ENCODE measurements around the gene NEDD4L.
A peak's percentile ranks its signal among the peaks of the same experiment; 100 is the strongest.

The NEDD4L gene

DNA sequence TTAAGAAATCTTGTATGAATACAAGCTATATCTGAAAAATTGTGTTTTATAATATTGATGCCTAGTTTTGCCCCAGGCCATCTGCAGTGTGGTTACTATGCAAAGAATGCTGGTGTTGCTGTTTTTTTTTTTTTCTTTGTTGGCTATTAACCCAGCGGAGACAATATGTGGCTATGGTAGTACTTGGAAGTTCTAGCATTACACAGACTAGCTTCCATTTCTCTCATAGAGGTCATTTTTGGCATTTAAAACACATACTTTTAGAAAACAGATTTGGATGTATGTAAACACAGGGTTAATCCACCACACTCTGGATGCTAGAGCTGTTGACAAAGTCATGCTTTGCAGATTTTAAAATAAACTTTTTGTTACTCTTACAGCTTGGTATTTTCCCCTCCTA, 209.8 kb downstream of the NEDD4L start:
- H3K36me3 ChIP-seq (replicated peaks), result peaks cover 7% of the 10 kb centered on the region
- no peak overlapping the region for H3K4me3 ChIP-seq (ENCODE audit: low read depth, low read length)
- DNase-seq, result no peak
- no peak for TF ChIP-seq CTCF (IDR thresholded peaks at IDR 0.05; ENCODE audit: low read depth, low read length, missing control alignments)
- H3K27me3 ChIP-seq (replicated peaks), result no peaks in the 10 kb centered on the region
- in situ Hi-C loops (cut with HindIII; ENCODE audit: low pct_ligation_motif_present, low sequenced_read_pairs), result no loop called here
- H3K27ac ChIP-seq, result no peak overlapping the region

DNA sequence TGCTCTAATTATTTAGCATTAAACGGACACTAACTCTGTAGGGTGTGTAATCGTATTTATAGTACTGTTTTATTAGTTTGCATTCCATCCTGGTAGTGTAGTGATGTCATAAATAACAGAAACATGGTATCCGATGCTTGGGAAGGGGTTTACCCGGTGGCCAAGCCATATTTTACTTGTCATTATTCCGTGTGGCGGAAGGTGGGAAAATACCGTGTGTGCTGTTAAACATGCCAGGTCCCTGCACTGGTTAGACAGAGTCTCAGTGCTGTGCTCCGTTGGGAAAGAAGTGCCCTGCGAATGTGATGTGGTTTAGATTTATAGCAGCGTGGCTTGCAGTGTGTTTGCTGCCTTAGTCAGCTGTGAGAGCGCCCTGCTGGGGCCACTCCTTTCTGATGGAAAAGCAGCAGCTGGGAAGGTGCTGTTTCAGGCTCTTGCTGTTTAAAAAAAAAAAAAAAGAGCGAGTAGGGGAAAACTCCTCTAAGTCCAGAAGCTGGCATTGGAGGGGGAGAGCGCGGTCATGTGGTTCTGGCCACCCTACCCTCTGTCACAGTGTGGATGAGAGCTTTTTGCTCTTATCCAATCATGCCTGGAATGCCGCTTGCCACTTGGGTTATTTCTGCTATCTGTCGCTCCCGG, 211.0 kb downstream of the NEDD4L start:
- Histone ChIP-seq H3K27ac (no peak overlapping the region), H3K27me3 (replicated peaks) (no peaks in the 10 kb centered on the region), H3K4me3 (ENCODE audit: low read depth, low read length) (no peak overlapping the region), H3K36me3 (replicated peaks) (peaks cover 7% of the 10 kb centered on the region)
- in situ Hi-C loops (cut with HindIII; ENCODE audit: low pct_ligation_motif_present, low sequenced_read_pairs), result no loop called here
- TF ChIP-seq CTCF (IDR thresholded peaks at IDR 0.05; ENCODE audit: low read depth, low read length, missing control alignments), result no peak
- peak; percentile 18 for DNase-seq

GRCh38 chr18:58255701-58256311, 211.8 kb downstream of the NEDD4L start:
- H3K4me3 ChIP-seq (ENCODE audit: low read depth, low read length), result no peak overlapping the region
- peaks cover 7% of the 10 kb centered on the region for H3K36me3 ChIP-seq (replicated peaks)
- DNase-seq, result no peak
- in situ Hi-C loops (cut with HindIII; ENCODE audit: low pct_ligation_motif_present, low sequenced_read_pairs), result no loop called here
- H3K27ac ChIP-seq, result no peak overlapping the region
- H3K27me3 ChIP-seq (replicated peaks), result no peaks in the 10 kb centered on the region
- TF ChIP-seq CTCF (IDR thresholded peaks at IDR 0.05; ENCODE audit: low read depth, low read length, missing control alignments), result no peak

GRCh38 chr18:58256316-58257080, 212.5 kb downstream of the NEDD4L start:
- in situ Hi-C loops (cut with HindIII; ENCODE audit: low pct_ligation_motif_present, low sequenced_read_pairs), result no loop called here
- no peak for DNase-seq
- no peak for TF ChIP-seq CTCF (IDR thresholded peaks at IDR 0.05; ENCODE audit: low read depth, low read length, missing control alignments)
- H3K4me3 ChIP-seq (ENCODE audit: low read depth, low read length), result no peak overlapping the region
- no peak overlapping the region for H3K27ac ChIP-seq
- H3K27me3 ChIP-seq (replicated peaks), result no peaks in the 10 kb centered on the region
- peaks cover 7% of the 10 kb centered on the region for H3K36me3 ChIP-seq (replicated peaks)

- peak; percentile 23 for DNase-seq
- no peaks in the 10 kb centered on the region for H3K27me3 ChIP-seq (replicated peaks)
- peaks cover 7% of the 10 kb centered on the region for H3K36me3 ChIP-seq (replicated peaks)
- TF ChIP-seq CTCF (IDR thresholded peaks at IDR 0.05; ENCODE audit: low read depth, low read length, missing control alignments), result no peak
- H3K27ac ChIP-seq, result no peak overlapping the region
- in situ Hi-C loops (cut with HindIII; ENCODE audit: low pct_ligation_motif_present, low sequenced_read_pairs), result no loop called here
- H3K4me3 ChIP-seq (ENCODE audit: low read depth, low read length), result no peak overlapping the region
These were observed 213.4 kb downstream of the NEDD4L start for GRCh38 chr18:58257461-58257860.

Data from brain microvascular endothelial cell (primary cell).